GM18907 (cell line): ENCODE data around the gene ASPM.

Source experiments
- ATAC-seq: cut with Tn5 transposase; IDR thresholded peaks from one replicate; pipeline ENCODE4 v1.9.1; 2021; ENCODE audit warnings: mild to moderate bottlenecking, moderate library complexity; ENCODE audit not compliant: unreplicated experiment

ASPM gene

GRCh38 chr1:197146101-197147095, at the start of gene ASPM:
Gene ASPM, minus strand, starts transcription at chr1:197146669. Its CDS starts 232 bp downstream, at chr1:197146437.
- ATAC-seq: peak; percentile 99

- no peak for ATAC-seq
Observed at GRCh38 chr1:197195100-197195499, 48.6 kb upstream of the ASPM start.

GRCh38 chr1:197184190-197184589, 37.7 kb upstream of the ASPM start:
- ATAC-seq: no peak

- no peak for ATAC-seq
Observed at GRCh38 chr1:197183195-197183748, 36.8 kb upstream of the ASPM start.

GRCh38 chr1:197182716-197183115, 36.2 kb upstream of the ASPM start:
- no peak for ATAC-seq

GRCh38 chr1:197181982-197182381, 35.5 kb upstream of the ASPM start:
- peak; percentile 55 for ATAC-seq

GRCh38 chr1:197180252-197180878, 33.9 kb upstream of the ASPM start:
- peak; percentile 57 for ATAC-seq

GRCh38 chr1:197178998-197179397, 32.5 kb upstream of the ASPM start:
- peak; percentile 69 for ATAC-seq

- no peak for ATAC-seq
Observed at GRCh38 chr1:197174818-197175217, 28.3 kb upstream of the ASPM start.

GRCh38 chr1:197173571-197174507, 27.4 kb upstream of the ASPM start:
- ATAC-seq: no peak

- ATAC-seq: no peak
Observed at GRCh38 chr1:197171531-197171930, 25.1 kb upstream of the ASPM start.

GRCh38 chr1:197170538-197170937, 24.1 kb upstream of the ASPM start:
- ATAC-seq: no peak

- ATAC-seq: no peak
Observed at GRCh38 chr1:197159461-197159860, 13.0 kb upstream of the ASPM start.

- no peak for ATAC-seq
Observed at GRCh38 chr1:197156692-197157091, 10.2 kb upstream of the ASPM start.

- no peak for ATAC-seq
Observed at GRCh38 chr1:197152662-197153061, 6.2 kb upstream of the ASPM start.

GRCh38 chr1:197151185-197151584, 4.7 kb upstream of the ASPM start:
- no peak for ATAC-seq

- no peak for ATAC-seq
Observed at GRCh38 chr1:197150336-197151005, 4.0 kb upstream of the ASPM start.

GRCh38 chr1:197149340-197149739, 2.9 kb upstream of the ASPM start:
- ATAC-seq: no peak

GRCh38 chr1:197145446-197146024, 934 bp downstream of the ASPM start:
- ATAC-seq: no peak
